GM18511 (cell line): ENCODE results near the gene C1QTNF2.

ENCODE experiments used
- ATAC-seq: cut with Tn5 transposase; IDR thresholded peaks from one replicate; pipeline ENCODE4 v1.9.1; 2021; ENCODE audit warnings: mild to moderate bottlenecking, moderate library complexity; ENCODE audit not compliant: unreplicated experiment

C1QTNF2 gene

GRCh38 chr5:160375701-160376100 lies 5.3 kb upstream of the C1QTNF2 start:
- no peak for ATAC-seq

GRCh38 chr5:160375166-160375565 lies 4.7 kb upstream of the C1QTNF2 start:
- ATAC-seq, result no peak

- no peak for ATAC-seq
Measured at GRCh38 chr5:160371294-160371693, 868 bp upstream of the C1QTNF2 start.

- ATAC-seq, result no peak
Measured at GRCh38 chr5:160370713-160371034, 248 bp upstream of the C1QTNF2 start.

DNA sequence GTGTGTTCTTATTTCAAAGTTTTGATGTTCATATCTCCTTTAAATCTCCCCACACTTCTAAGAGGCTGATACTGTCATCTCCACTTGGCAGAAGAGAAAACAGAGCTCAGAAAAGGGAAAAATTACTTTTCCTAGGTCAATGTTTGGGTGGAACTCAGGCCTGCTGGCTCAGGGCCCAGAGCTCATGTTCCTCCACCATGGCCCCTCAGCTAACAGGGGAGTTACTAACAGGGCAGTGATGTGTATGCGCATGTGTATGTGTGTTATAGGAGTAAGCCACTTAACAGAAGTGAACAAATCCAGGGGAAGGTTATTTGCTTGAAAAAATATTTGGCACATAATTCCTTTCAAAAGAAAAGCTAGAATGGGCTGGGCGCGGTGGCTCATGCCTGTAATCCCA lies 2.5 kb downstream of the C1QTNF2 start:
- no peak for ATAC-seq

GRCh38 chr5:160367261-160367660 lies 3.2 kb downstream of the C1QTNF2 start:
- no peak for ATAC-seq

GRCh38 chr5:160366230-160366629 lies 4.2 kb downstream of the C1QTNF2 start:
- ATAC-seq, result no peak

GRCh38 chr5:160363660-160364395 lies 6.6 kb downstream of the C1QTNF2 start:
- ATAC-seq, result no peak

- no peak for ATAC-seq
Measured at GRCh38 chr5:160363211-160363610, 7.2 kb downstream of the C1QTNF2 start.

- no peak for ATAC-seq
Measured at GRCh38 chr5:160361624-160362228, 8.7 kb downstream of the C1QTNF2 start.

GRCh38 chr5:160360310-160360709 lies 10.1 kb downstream of the C1QTNF2 start:
- ATAC-seq, result no peak

DNA sequence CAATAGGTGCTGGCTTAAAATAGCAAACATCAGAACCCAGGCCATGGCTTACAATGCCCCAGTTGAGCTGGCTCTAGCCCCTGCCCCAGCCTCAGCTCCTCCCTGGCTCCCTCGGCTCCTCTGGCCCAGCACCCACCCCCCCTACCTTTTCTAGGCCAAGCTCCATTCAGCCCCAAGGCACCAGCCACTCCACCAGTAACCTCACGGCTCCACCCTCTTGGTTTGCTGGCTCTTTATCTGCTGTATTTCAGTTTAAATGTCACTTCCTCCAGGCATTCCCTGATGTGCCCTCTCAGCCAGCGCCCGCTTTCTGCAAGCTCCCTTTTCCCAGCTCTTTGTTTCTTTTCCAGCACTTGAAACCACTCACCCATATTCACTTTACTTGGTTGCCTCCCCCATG lies 10.6 kb downstream of the C1QTNF2 start:
- no peak for ATAC-seq

GRCh38 chr5:160359242-160359641 lies 11.2 kb downstream of the C1QTNF2 start:
- no peak for ATAC-seq

- no peak for ATAC-seq
Measured at GRCh38 chr5:160357861-160358411, 12.5 kb downstream of the C1QTNF2 start.

GRCh38 chr5:160357394-160357793 lies 13.0 kb downstream of the C1QTNF2 start:
- ATAC-seq, result no peak

- no peak for ATAC-seq
Measured at GRCh38 chr5:160356550-160357347, 13.7 kb downstream of the C1QTNF2 start.

- no peak for ATAC-seq
Measured at GRCh38 chr5:160354666-160355065, 15.8 kb downstream of the C1QTNF2 start.

DNA sequence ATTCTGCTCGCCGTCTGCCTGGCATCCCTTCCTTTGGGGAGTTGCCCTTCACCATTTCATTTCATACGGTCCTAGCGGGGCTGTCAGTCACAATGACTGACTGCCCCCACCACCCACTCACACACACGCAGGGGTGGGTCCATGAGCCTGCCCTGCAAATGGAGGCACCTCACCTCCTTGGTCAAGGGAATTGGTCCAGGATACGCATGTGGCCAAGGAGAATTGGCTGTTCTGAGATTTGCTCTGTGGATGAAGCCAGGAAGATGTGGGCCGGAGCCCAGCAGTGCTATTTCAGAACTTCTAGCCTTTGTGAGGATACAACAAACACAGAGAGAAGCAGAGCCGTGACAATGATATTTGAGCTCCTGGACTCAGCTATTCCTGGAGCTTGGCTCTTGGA lies 17.0 kb downstream of the C1QTNF2 start:
- no peak for ATAC-seq

GRCh38 chr5:160352308-160352707 lies 18.1 kb downstream of the C1QTNF2 start:
- no peak for ATAC-seq

DNA sequence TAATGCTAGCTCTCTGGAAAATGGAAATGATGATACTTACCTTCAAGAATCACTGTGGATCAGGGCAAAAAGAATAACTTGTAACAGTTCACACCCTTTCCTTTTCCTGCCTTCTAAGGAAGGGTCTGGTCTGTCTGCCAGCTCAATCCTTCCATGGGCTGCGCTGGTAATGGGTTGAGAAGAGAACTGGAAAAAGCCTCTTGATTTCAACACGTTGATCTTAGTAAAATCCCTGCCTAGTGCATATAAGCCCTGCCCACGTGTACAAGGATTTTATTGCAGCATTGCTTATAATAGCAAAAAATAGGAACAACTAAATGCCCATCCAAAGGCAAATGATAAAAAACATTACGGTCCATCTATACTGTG lies 20.5 kb downstream of the C1QTNF2 start:
- no peak for ATAC-seq

DNA sequence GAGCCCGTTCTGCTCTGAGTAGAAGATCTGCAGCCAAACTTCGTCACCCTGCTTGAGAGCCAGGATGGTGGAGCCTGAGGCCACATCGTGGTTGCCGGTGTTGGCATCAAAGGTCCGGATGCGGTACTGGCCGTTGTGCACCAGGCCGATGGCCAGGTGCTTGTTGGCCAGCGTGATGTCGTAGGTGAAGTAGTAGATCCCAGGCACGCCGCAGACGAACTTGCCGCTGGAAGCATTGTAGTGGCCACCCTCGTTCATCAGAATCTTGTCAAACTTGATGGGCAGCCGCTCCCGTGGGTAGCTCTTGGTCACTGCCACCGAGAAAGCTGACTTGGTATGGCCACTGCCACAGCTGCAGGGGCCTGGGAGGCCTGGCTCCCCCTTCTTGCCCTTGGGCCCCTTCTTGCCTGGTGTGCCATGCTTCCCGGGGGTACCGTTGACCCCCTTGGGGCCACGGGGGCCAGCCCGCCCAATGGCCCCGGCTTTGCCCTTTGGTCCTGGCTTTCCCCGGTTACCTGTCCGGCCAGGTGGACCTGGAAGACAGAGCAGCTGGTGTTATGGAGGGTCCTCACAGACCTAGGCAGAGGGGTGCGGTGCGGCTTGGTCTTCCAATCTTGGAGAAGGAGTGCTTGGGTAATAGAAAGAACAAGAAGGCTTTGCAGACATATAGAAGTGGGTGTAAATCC lies 21.0 kb downstream of the C1QTNF2 start:
- ATAC-seq, result no peak
